CD4-positive, alpha-beta T cell treated with Interleukin-21 for 1 hour (primary cell): ENCODE results near the gene MMRN2.
"Not testable (repeated sequence)": the region's sequence is repeated elsewhere in the genome, so short reads cannot be mapped to it uniquely, and the experiment has no call there.

Source experiments
- DNase-seq: peaks from one replicate; pipeline ENCODE4 v3.0.0-alpha.2; 2020

The MMRN2 gene

DNA sequence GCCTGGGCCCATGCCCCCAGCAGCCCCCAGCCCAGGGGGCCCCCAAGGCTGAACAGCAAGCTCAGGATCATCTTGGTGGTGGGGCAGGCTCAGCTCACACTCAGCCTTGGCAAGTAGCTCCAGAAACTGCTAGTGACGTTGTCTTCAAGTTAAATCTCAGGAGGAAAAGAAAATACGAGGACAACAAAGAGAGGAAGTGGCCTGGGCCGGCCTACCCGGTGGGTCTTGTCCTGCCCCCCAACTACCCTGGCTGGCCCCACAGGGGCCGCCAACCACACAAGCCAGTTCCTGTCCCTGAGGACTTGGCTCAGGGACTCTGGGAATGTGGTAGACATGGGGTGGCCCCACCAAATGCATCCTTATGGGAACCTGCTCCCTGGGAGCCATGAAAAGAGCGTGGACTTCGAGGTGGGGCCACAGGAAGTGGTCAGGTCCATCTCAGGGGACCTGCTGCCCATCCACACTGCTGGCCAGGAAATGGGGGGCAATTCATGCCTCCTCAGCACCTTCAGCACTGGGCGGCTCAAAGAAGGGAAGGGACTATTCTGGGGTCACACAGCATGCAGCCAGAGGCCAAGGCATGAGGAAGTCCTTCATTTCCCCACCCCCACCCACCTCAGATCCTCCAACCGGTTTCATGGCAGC, at the start of gene MMRN2:
Gene MMRN2 (minus strand): TSS at position 145 of the 645 bp plus-strand sequence. CDS start 74 bp downstream, at position 71.
- no peak for DNase-seq

DNA sequence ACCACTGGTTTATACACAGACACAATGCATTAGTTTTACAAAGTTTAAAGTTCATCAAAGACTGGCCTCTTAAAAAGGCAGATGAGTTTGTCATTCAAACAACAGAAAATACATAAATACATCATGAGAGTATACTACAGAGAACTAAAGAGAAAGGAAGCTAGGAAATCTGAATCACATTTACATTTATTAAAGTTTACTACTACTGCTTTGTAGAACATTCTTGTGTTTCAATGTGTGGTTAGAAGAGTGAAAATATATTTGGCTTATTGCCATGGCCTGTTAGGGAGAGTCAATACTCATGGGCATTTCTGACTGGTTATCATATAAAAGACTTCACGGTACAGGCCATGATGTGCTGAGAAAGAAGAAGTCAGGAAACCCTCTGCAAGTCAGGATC, 49.7 kb upstream of the MMRN2 start:
- DNase-seq = not testable (repeated sequence)

DNA sequence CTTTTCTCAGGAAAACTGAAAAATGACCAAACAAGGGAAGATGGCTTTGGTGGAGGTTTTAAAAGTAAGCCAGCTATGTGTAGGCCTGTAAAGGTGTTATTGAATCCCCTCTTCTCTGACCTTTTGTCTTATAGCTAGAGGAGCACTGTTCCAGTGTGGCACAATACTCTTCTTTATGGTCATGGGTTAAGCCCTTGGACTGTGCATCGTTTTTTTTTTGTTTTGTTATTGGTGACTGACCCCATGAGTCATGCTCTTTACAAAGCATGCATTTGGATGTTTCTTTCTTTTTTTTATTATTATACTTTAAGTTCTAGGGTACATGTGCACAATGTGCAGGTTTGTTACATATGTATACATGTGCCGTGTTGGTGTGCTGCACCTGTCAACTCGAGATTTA, 43.1 kb upstream of the MMRN2 start:
- no peak for DNase-seq

DNA sequence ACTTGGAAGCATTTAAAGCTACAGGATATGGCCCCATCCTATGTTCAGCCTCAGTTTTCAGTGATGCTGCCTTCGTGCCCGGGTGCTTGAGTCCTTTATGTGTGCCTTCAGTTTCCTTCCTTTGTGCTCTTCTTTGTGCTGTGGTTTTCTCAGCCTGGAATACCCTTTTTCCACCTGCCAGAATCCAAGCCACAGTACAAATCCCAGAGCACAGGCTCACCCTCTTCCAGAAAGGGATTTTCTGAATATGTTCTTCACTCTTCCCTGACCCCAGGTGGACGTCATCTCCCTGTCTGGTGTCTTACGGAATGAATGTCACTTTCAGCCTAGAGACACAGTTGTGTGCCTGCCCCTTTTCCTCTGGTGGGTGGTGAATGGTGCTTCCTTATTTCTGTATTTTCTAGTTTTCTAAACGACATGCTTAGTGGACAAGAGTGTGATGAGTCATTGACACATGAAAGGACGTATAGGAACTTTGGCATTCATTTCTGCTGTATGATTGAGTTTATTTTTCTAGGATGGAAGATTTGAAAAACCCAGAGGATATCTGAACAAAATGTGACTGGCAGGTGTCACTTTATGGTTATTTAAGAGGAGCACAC, 42.5 kb upstream of the MMRN2 start:
- DNase-seq = not testable (repeated sequence)

DNA sequence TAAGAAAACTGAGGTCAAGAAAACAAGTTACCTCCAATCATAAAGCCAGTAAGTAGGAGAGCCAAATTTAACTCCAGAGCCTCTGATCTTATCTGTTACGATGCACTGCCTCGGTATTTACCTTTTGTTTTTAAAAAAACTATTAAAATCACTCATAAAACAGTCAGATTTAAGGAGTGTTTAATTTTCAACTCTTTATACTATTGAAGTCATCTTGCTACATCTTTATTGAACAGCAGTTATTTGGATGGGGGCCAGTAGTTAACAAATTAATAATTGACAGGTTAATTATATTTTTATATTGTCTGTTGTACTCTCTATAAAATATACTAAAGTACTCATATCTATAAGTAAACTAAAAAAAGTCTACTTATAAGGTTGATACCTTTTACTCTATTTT, 35.5 kb upstream of the MMRN2 start:
- DNase-seq = no peak

- no peak for DNase-seq
Measured at GRCh38 chr10:86992456-86992855, 35.0 kb upstream of the MMRN2 start.

DNA sequence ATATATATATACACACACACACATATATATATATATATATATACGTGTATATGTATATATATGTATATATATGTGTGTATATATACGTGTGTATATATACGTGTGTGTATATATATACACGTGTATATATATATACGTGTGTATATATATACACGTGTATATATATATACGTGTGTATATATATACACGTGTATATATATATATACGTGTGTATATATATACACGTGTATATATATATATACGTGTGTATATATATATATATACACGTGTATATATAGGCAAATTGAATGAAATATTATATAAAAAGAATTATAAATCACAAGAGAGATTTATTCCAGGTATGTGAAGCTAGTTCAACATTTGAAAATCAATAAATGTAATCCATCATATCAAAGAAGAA, 33.9 kb upstream of the MMRN2 start:
- not testable (repeated sequence) for DNase-seq

DNA sequence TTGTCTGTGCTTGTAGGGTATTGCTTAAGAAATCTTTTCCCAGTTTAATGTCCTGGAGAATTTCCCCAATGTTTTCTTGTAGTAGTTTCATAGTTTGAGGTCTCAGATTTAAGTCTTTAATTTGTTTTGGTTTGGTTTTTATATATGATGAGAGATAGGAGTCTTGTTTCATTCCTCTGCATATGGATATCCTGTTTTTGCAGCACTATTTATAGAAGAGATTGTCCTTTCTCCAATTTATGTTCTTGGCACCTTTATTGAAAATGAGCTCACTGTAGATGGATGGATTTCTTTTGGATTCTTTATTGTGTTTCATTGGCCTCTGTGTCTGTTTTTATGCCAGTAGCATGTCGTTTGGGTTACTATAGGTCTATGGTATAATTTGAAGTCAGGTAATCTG, 31.1 kb upstream of the MMRN2 start:
- no peak for DNase-seq

DNA sequence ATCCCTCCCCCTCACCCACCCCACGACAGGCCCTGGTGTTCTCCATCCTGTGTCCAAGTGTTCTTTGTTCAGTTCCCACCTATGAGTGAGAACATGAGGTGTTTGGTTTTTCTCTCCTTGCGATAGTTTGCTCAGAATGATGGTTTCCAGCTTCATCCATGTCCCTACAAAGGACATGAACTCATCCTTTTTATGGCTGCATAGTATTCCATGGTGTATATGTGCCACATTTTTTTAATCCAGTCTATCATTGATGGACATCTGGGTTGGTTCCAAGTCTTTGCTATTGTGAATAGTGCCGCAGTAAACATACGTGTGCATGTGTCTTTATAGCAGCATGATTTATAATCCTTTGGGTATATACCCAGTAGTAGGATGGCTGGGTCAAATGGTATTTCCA, 27.1 kb upstream of the MMRN2 start:
- not testable (repeated sequence) for DNase-seq

- no peak for DNase-seq
Measured at GRCh38 chr10:86981716-86982115, 24.3 kb upstream of the MMRN2 start.

DNA sequence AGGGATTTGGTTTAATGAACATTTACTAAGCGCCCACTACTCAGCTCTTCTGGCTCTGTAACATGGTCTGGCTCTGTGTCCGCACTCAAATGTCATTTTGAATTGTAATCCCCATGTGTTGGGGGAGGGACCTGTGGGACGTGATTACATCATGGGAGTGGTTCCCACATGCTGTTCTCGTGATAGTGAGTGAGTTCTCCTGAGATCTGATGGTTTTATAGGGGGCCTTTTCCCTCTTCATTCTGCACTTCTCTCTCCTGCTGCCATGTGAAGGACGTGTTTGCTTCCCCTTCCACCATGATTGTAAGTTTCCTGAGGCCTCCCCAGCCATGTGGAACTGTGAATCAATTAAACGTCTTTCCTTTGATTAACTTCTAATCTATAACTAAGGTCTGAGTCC, 23.6 kb upstream of the MMRN2 start:
- DNase-seq = not testable (repeated sequence)

GRCh38 chr10:86979977-86980448, 22.6 kb upstream of the MMRN2 start:
- no peak for DNase-seq

- DNase-seq = no peak
Measured at GRCh38 chr10:86979296-86979818, 21.9 kb upstream of the MMRN2 start.

DNA sequence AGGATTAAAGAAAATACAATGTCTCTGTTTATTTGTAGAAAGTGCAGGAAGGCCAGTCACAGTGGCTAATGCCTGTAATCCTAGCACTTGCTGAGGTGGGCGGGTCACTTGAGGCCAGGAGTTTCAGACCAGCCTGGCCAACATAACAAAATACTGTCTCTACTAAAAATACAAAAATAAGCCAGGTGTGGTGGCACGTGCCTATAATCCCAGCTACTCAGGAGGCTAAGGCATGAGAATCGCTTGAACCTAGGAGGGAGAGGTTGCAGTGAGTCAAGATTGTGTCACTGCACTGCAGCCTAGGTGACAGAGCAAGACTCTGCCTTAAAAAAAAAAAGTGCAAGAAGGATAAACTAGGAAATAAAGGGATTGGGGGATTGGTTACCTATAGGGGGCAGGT, 21.0 kb upstream of the MMRN2 start:
- not testable (repeated sequence) for DNase-seq

GRCh38 chr10:86976362-86977056, 19.1 kb upstream of the MMRN2 start:
- DNase-seq = no peak

DNA sequence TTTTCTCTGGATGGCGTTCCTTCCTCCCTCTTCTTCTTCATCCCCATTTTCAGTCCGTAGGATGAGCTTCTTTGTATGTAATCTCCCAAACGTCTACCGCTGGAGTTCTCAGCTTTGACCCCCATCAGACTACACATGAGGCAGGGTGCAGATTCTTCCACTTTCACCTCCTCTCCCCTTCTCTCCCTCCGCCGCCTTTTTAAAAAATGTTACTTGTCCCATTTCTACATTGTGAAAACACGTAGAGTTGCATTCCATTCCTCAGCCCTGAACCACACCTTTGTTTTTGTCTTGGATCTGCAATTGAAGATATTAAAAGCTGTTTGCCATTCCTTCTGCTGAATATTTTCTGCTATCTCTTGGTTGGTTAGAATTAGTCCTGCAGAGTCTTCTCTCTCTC, 17.1 kb upstream of the MMRN2 start:
- no peak for DNase-seq

GRCh38 chr10:86972613-86973380, 15.4 kb upstream of the MMRN2 start:
- no peak for DNase-seq

DNA sequence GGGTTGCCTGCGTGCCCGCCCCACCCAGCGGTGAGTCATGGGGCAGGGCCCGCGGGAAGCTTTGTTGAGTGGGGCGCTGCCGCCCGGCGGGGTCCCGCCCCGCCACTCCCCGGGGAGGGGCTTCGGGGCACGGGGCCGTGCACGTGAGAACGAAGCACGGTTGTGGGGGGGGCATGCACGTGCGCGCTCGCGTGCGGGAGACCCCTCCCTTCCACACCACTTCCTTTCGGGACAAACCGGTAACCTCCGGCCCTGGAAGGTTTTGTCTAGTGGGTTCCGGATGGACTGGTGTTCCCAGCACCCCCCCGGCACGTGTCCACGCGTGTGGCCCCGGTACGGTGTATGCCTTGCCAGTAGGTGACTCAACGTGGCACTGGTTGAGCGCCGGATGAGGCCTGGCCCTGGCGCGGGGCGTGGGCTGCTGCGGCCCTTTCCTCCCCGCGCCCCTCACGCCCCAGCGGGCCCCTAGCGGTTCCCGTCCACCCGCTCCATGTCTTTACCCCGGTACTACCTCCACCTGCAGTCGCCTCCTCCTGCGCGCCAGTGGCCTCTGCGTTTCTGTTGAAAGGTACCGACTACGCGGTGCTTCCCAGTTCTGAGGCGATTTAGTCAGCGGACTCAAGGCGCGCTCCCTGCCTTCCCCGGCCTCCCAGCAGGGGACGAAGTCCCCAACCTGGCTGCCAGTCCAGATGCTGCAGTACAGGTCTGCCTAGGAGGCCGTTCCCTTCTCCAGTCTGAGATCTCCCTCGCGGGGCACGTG, 14.0 kb upstream of the MMRN2 start:
- DNase-seq = peak; percentile 92

GRCh38 chr10:86970982-86971231, 13.5 kb upstream of the MMRN2 start:
- no peak for DNase-seq

DNA sequence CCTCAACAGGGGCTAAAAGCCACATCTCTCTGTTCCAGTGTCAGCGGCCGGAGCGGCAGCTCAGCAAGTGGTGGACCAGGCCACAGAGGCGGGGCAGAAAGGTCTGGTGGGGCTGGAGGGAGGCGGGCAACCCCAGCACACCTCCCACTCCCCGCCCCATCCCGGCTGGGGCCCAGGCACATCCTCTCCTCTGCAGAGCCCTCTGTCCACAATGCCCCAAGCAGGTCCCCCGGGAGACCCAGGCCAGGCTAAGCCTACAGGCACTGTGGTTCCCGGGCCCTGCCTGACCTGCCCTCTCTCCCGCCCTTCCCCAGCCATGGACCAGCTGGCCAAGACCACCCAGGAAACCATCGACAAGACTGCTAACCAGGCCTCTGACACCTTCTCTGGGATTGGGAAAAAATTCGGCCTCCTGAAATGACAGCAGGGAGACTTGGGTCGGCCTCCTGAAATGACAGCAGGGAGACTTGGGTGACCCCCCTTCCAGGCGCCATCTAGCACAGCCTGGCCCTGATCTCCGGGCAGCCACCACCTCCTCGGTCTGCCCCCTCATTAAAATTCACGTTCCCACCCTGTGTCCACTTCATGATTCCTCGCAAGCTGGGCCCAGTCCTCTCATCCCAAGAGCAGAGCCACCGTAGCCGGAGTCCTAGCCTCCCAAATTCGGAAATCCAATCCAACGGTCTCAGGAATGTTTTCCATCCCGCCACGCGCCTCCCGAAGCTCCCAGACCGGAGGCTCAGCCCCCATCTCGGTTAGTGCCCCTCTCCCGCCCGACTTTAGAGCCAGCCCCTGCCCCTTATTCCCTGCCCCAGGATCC, 13.0 kb upstream of the MMRN2 start:
- no peak for DNase-seq

DNA sequence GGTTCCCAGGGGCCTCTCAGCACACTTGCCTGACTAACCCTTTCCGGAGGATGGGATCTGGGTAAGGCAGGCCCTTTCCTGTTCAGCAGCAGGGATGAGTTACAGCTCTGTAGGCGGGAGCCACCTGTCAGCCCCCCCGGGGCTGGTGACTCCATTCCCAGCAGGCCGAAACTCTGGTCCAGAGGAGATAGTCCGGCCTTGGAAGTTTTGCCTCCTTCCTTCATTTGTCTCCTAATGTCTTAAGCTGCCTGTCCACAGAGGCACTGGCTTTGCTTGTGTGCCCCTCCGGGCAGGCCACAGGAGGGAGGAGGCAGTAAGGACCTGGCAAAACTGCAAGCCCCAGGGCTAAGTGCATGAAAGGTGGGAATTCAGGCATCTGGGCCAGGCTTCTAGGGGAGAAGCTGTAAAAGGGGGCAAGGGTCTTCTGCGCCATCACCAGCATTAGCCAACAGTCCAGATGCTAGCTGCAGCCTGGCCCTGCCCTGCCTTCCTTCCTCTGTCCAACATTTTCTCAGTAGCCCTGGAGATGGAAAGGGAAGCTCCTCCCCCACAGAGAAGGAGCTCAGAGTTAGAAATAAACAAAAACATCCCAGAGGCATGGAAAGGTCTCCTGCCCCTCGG, 12.1 kb upstream of the MMRN2 start:
- DNase-seq = no peak
